ENCODE data around the gene ACSL1.

The ACSL1 gene

GRCh38 chr4:184811526-184812198 is 14.1 kb downstream of the ACSL1 start:
- TF ChIP-seq ZNF274 (IDR thresholded peaks at IDR 0.05; ENCODE audit: low read depth, low read length): no peak
- no peak overlapping the region for H3K4me3 ChIP-seq (ENCODE audit: low read length)

GRCh38 chr4:184810720-184811119 is 15.0 kb downstream of the ACSL1 start:
- TF ChIP-seq ZNF274 (IDR thresholded peaks at IDR 0.05; ENCODE audit: low read depth, low read length): no peak
- H3K4me3 ChIP-seq (ENCODE audit: low read length): no peak overlapping the region

GRCh38 chr4:184808713-184809050 is 17.1 kb downstream of the ACSL1 start:
- no peak overlapping the region for H3K4me3 ChIP-seq (ENCODE audit: low read length)

GRCh38 chr4:184807797-184808712 is 17.7 kb downstream of the ACSL1 start:
- TF ChIP-seq ZNF274 (IDR thresholded peaks at IDR 0.05; ENCODE audit: low read depth, low read length): no peak
- no peak overlapping the region for H3K4me3 ChIP-seq (ENCODE audit: low read length)

More at GRCh38 chr4:184808713-184809050, 17.1 kb downstream of the ACSL1 start:
- TF ChIP-seq ZNF274 (IDR thresholded peaks at IDR 0.05; ENCODE audit: low read depth, low read length): no peak

GRCh38 chr4:184807256-184807655 is 18.5 kb downstream of the ACSL1 start:
- no peak for TF ChIP-seq ZNF274 (IDR thresholded peaks at IDR 0.05; ENCODE audit: low read depth, low read length)
- no peak overlapping the region for H3K4me3 ChIP-seq (ENCODE audit: low read length)

GRCh38 chr4:184806711-184807110 is 19.1 kb downstream of the ACSL1 start:
- no peak for TF ChIP-seq ZNF274 (IDR thresholded peaks at IDR 0.05; ENCODE audit: low read depth, low read length)

GRCh38 chr4:184806229-184806550 is 19.6 kb downstream of the ACSL1 start:
- TF ChIP-seq ZNF274 (IDR thresholded peaks at IDR 0.05; ENCODE audit: low read depth, low read length): no peak

More at GRCh38 chr4:184806711-184807110, 19.1 kb downstream of the ACSL1 start:
- no peak overlapping the region for H3K4me3 ChIP-seq (ENCODE audit: low read length)

GRCh38 chr4:184805462-184806228 is 20.1 kb downstream of the ACSL1 start:
- TF ChIP-seq ZNF274 (IDR thresholded peaks at IDR 0.05; ENCODE audit: low read depth, low read length): no peak
- H3K4me3 ChIP-seq (ENCODE audit: low read length): no peak overlapping the region

More at GRCh38 chr4:184806229-184806550, 19.6 kb downstream of the ACSL1 start:
- H3K4me3 ChIP-seq (ENCODE audit: low read length): no peak overlapping the region

GRCh38 chr4:184804621-184805020 is 21.1 kb downstream of the ACSL1 start:
- H3K4me3 ChIP-seq (ENCODE audit: low read length): no peak overlapping the region
- TF ChIP-seq ZNF274 (IDR thresholded peaks at IDR 0.05; ENCODE audit: low read depth, low read length): no peak

GRCh38 chr4:184803874-184804273 is 21.9 kb downstream of the ACSL1 start:
- no peak for TF ChIP-seq ZNF274 (IDR thresholded peaks at IDR 0.05; ENCODE audit: low read depth, low read length)
- H3K4me3 ChIP-seq (ENCODE audit: low read length): no peak overlapping the region

GRCh38 chr4:184803133-184803532 is 22.6 kb downstream of the ACSL1 start:
- no peak overlapping the region for H3K4me3 ChIP-seq (ENCODE audit: low read length)
- TF ChIP-seq ZNF274 (IDR thresholded peaks at IDR 0.05; ENCODE audit: low read depth, low read length): no peak

- no peak for TF ChIP-seq ZNF274 (IDR thresholded peaks at IDR 0.05; ENCODE audit: low read depth, low read length)
- H3K4me3 ChIP-seq (ENCODE audit: low read length): no peak overlapping the region
Measured at GRCh38 chr4:184802697-184803015, 23.1 kb downstream of the ACSL1 start.

GRCh38 chr4:184801781-184802696 is 23.7 kb downstream of the ACSL1 start:
- no peak overlapping the region for H3K4me3 ChIP-seq (ENCODE audit: low read length)
- no peak for TF ChIP-seq ZNF274 (IDR thresholded peaks at IDR 0.05; ENCODE audit: low read depth, low read length)

- H3K4me3 ChIP-seq (ENCODE audit: low read length): no peak overlapping the region
- no peak for TF ChIP-seq ZNF274 (IDR thresholded peaks at IDR 0.05; ENCODE audit: low read depth, low read length)
Measured at GRCh38 chr4:184798504-184798903, 27.3 kb downstream of the ACSL1 start.
